Measurements from ENCODE around the gene RIBC2. TPM values are rescaled to one million over a fixed set of nuclear protein-coding genes. Genes with fewer than 3 reads are reported as not detected.

Gene RIBC2
- total and polyA plus RNA-seq, 2 of the 13 experiments (the other 11 are each of a cell fraction or from before 2014, with no cell fraction given), result 0.55 TPM; not detected in 1

- in situ Hi-C loops (cut with HindIII; ENCODE audit: extremely low pct_ligation_motif_present, low pct_unique_long_range_greater_than_20kb), result loop anchor here (5.0 kb wide), 2 partner anchors 53 to 163 kb away; no protein-coding TSS in a partner anchor
- WGBS (ENCODE audit: low lambda C conversion rate), result 18% methylated on average over 3 of the region's 18 CpGs
- ATAC-seq, result no peak
Observed at GRCh38 chr22:45429981-45430775, 16.7 kb downstream of the RIBC2 start.

More at GRCh38 chr22:45429981-45430775, 16.7 kb downstream of the RIBC2 start:
- DNase-seq (ENCODE audit: low spot score) (no peak), FAIRE-seq (no peak)
- ChIA-PET POLR2A (no interaction called here), CTCF (ENCODE audit: low intra/inter-chr PET ratio, low total read pairs) (no interaction called here)
- Histone ChIP-seq H3K4me2 (ENCODE audit: low read depth, low read length) (no peak overlapping the region), H3K27ac (ENCODE audit: extremely low read length, insufficient read depth, low read length) (no peak overlapping the region), H3K36me3 (replicated peaks in 1 of 2; ENCODE audit: control insufficient read depth in 1 of 2, insufficient read depth in 2 of 2, low read length in 2 of 2) (no peaks in the 10 kb centered on the region), H4K20me1 (ENCODE audit: insufficient read depth, low read length) (no peaks in the 10 kb centered on the region), H3K27me3 (ENCODE audit: control insufficient read depth in 1 of 2, insufficient read depth in 2 of 2, low read length in 2 of 2) (peaks cover 5 to 23% of the 10 kb centered on the region in 2 experiments; a peak in 4 of 5 replicates), H2AFZ (ENCODE audit: low read length) (no peak overlapping the region), H3K9me3 (ENCODE audit: low read length) (no peaks in the 10 kb centered on the region), H3K4me1 (ENCODE audit: insufficient read depth, low read length) (peaks cover 23% of the 10 kb centered on the region), H3K4me3 (replicated peaks in 1 of 3; ENCODE audit: insufficient read depth in 1 of 3, low read depth in 2 of 3, low read length in 3 of 3) (no peak overlapping the region), H3K9ac (ENCODE audit: insufficient read depth, low read depth, low read length) (no peak overlapping the region), H3K79me2 (ENCODE audit: insufficient read depth, low read length) (no peaks in the 10 kb centered on the region)
- no TSS peak for BruUV-seq (replicated peaks)
- TF ChIP-seq ZNF772 (CRISPR knock-in tag; IDR thresholded peaks at IDR 0.05), result no peak
- TF ChIP-seq DMAP1 (CRISPR knock-in tag; IDR thresholded peaks at IDR 0.05), result no peak
- TF ChIP-seq TOE1 (CRISPR knock-in tag; IDR thresholded peaks at IDR 0.05), result no peak
- no peak for TF ChIP-seq STAT6 (CRISPR knock-in tag; IDR thresholded peaks at IDR 0.05; ENCODE audit: borderline replicate concordance)
- TF ChIP-seq FOXC1 (CRISPR knock-in tag; IDR thresholded peaks at IDR 0.05; ENCODE audit: borderline replicate concordance), result no peak
- no peak for TF ChIP-seq ZBTB7A (CRISPR knock-in tag; IDR thresholded peaks at IDR 0.05)
- intact Hi-C loops (cut with micrococcal nuclease; ENCODE audit: unreplicated experiment), result no loop called here

All from HepG2 (cell line).